Measurements from ENCODE around the gene BDKRB2.

The BDKRB2 gene

GRCh38 chr14:96201157-96201556 is 3.5 kb upstream of the BDKRB2 start:
- DNase-seq = no peak

DNA sequence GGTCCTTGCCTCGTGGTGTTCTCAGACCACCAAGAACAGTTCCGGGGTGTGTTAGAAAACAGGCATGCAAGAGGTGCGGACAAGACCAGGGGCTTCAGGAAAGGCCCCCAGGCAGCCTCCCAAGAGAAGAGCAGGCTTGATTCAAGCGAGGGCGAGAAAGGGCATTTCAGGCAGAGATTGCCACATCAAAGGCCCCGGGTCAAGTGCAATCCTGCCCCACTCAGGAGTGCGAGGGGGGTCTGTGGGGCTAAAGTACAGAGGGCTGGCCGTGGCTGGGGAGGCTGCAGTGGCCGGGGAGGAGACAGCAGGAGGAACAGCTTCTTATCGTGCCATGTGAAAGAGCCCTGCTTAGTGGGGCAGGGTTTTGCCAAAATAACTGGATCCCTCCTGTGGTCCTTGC is 2.7 kb upstream of the BDKRB2 start:
- DNase-seq = no peak

DNA sequence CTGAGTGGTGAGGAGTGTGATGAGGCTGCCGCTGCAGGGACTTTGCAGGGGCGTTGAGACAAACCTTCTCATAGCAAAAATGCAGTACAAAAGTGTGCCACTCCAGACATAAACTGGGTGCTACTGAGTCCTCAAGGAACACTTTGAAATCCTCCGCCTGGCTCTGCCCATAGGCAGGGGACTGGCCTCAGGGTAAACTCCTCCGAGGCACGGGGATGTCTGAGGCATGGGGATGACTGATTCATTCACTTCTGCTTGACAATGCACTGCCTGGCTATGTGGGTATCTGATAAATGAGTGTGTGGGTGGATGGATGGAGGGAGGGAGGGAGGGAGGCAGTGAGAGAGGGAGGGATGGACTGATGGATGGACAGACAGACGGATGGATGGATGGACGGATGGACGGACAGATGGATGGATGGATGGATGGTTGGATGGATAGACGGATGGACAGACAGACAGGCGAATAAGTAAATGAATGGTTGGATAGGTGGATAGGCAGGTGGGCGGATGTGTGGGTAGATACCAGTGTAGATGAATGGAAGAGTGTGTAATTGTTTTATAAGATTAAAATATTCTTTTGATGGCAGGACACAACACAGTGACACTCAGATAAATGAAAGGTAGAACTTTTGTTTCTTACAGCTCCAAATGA is 2.1 kb upstream of the BDKRB2 start:
- DNase-seq = no peak

GRCh38 chr14:96203116-96203515 is 1.5 kb upstream of the BDKRB2 start:
- DNase-seq = no peak

DNA sequence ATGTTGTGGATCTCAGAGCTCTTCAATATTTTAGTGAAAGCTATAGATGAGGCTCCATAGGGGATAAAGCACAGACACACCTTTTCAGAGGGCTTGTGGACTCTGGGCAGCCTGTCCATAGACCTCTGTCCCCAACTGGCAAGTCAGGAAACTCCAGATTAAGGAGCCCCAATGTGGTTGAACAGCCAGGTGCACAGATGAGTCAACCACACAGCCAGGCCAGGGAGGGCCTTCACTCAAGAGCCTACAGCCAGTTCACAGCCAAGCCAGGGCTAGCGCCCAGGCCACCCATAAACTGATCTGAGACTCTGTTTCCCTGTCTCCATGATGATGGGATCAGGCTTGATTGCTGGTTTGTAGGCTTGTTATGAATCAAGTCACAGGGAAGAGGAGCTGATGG is 1.0 kb upstream of the BDKRB2 start:
- no peak for DNase-seq

DNA sequence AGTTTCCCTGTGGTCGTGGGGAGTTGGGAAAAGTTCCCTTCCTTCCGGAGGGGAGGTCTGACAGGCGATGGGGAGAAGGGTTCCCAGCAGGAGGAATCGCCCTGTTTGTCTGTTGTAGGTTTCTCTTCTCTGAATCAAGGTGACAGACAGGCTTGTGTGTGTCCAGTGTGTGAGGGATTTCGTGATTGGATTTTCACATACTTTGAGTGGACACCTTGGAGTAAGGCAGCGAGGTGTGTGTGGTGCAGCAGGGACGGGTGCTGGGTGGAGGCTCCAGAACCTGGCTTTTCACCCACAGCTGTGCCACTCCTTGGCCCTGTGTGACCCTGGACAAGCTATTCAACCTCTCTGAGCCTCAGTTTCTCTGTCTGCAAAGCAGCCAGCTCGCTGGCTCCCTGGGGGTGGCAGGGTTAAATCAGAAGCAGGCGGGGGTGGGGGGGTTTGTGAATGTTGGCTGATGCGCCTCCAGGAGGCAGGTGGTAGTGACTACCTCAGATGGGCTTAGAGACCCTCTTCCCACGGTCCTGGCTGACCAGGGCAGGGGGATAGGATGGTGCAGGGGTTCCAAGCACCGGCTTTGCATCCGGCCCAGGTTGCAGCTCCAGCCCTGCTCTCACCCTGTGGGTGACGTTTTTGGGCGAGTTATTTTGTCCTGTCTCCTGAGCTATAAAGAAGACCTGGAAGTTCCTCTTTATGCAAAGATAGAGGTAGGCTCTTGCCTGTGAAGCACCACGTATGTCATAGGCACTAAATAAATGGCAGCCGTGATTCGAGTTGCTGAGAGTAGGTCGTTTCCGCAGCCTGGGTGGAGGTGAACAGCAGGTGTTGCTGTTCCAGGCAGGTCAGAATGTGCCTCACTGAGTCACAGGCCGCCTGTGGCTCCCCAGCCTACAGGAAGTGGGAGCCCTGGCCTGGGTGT is 679 bp downstream of the BDKRB2 start:
- no peak for DNase-seq

DNA sequence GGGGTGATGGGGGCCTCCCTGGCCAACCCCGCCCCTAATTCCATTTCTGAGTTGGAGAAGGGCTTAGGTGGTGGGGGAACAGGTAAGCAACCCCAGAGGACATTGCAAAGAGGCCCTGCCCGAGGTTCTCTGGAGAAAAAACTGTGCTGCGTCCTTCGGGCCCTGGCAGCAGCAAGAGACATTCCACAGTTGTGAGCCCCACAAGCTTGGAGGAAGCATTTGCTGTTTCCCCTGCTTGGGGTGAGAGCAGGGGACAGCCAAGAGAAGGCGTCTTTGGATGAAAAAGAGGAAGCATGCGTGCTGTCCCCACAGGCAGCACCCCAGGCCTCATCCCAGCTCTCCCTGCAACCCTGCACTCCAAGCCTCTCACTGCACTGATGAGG is 1.3 kb downstream of the BDKRB2 start:
- no peak for DNase-seq

DNA sequence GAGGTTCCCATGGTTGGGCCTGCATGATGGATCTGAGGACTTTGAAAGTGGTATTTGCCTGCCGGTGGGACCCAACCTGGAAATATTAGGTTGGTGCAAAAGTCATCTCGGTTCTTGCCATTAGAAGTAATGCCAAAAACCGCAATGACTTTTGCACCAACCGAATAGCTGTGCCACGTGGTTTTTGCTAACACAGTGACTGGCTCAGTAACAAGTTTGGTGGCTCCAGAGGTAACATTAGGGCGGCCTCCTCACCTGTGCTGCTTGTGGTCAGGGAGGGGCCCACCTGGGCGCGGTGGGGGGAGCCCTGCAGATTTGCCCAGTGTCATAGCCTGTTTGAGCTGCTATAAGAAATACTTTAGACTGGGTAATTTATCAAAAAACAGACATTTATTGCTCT is 1.8 kb downstream of the BDKRB2 start:
- no peak for DNase-seq

- DNase-seq = no peak
These were observed 3.0 kb downstream of the BDKRB2 start for GRCh38 chr14:96207686-96208085.

GRCh38 chr14:96208739-96209138 is 4.1 kb downstream of the BDKRB2 start:
- no peak for DNase-seq

- DNase-seq = no peak
These were observed 7.5 kb downstream of the BDKRB2 start for GRCh38 chr14:96212140-96212539.

GRCh38 chr14:96212896-96213295 is 8.3 kb downstream of the BDKRB2 start:
- no peak for DNase-seq

DNA sequence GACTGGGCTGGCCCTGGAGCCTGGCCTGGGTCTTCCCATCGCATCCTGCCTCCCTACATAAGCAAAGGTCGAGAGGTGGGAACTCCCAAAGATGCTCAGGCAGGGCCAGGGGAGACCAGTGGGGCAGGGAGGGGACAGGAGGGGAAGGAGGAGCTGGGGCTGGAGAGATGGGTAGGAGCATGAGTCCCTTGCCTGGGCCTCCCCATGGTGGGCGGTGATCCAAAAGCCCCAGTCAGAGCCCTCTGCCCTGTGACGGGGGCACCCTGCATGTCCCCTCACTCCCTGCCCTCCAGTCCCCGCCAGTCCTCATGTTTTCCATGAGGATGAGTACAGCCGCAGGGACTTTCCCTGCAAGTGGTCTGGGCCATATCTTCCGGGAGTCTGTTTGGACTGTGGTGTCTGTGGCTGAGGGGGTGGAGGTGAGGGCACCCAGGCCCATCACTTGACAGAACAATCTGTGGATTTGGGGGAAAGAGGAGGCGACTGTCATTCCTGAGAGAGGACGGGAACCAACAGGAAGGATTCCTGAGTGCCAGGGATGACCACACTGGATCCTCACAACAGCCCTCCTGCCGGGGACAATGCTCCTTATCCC is 9.3 kb downstream of the BDKRB2 start:
- no peak for DNase-seq

DNA sequence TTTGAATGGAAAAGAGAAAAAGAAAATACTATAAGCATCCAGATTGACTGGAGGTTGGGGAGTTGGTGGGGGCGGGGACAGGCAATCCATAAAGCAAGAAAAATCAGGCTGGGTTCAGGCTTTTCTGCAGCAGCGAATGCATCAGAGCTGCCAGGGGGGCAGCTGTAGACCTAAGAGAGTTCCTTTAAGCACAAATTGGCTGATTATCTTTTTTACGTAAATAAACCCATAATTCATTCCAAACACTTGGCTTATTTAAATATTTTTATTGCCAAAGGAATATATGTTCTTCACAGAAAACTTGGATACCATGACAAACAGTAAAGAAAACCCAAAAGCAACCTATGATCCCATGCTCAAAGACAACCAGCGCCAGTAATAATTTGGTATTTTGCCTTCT is 10.2 kb downstream of the BDKRB2 start:
- no peak for DNase-seq

DNA sequence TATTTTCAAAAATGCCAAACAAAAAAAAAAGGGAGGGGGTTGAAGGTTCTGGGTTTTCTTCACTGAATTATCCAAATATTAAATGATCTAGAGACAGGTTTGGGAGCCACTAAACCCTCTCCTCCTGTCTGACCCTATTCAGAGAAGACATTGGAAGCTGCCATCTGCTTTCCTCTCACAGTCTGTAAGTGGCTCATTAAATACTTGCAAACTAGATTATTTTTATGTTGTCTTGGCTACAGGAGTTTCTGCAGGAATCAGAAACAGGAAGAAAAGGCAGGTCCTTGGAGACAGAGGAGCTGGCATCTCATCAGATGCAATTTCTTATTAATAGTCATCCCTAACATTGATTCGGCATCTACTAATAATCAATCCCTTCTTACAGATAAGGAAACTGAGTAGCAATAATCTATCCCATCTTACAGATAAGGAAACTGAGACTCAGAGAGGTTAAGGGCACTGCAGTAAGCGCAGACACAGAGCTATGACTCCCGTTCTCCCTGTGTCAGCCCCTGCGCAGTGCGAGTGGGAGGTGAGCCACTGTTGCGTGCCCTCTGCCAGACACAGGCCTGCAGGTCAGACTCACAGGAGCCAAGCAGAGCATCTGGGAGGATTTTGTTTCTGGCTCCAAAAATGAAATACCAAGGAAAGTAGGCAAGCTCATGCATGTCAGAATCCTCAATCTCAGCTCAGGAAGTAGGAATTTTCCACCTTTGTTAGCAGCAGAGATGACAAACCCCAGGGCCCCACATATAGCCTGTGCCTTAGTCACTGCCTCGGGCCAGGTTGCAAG is 11.0 kb downstream of the BDKRB2 start:
- no peak for DNase-seq

- DNase-seq = no peak
These were observed 12.0 kb downstream of the BDKRB2 start for GRCh38 chr14:96216627-96217026.

- no peak for DNase-seq
These were observed 12.8 kb downstream of the BDKRB2 start for GRCh38 chr14:96217376-96217913.

- no peak for DNase-seq
These were observed 16.5 kb downstream of the BDKRB2 start for GRCh38 chr14:96221109-96221650.

DNA sequence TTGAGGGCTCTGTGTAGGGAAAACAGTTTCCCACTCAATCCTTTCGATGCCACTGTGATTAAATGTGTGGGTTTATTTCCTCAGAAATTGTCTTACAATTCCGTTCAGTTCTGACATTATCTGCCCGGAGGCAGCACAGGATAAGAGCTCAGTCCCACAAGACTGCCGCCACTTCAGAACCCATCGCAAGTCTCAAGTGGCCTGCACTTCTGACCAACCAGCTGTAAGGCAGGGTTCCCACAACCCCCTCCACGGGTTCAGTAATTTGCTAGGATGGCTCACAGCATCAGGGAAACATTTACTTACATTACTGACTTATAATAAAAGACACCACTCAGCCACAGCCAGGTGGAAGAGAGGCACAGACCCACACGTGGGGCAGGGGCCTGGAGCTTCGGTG is 17.2 kb downstream of the BDKRB2 start:
- no peak for DNase-seq

GRCh38 chr14:96224480-96225096 is 19.9 kb downstream of the BDKRB2 start:
- DNase-seq = no peak

- DNase-seq = no peak
These were observed 20.6 kb downstream of the BDKRB2 start for GRCh38 chr14:96225213-96225612.

GRCh38 chr14:96225745-96226151 is 21.1 kb downstream of the BDKRB2 start:
- no peak for DNase-seq

Measured in NCI-H1417 treated with DMSO at 0.1 percent for 48 hours (cell line).